Mesenchymal stem cell (in vitro differentiated cells and primary cell): Measurements from ENCODE around the gene COL4A1.

ENCODE experiments used
- DNase-seq: peaks from one replicate; pipeline ENCODE4 v3.0.0-alpha.2; 2013
- H2AFZ ChIP-seq: one replicate; pipeline ENCODE4 v1.6.1; 2013; ENCODE audit warnings: low read depth, mild to moderate bottlenecking, control low read depth, inconsistent platforms, low read length, moderate library complexity
- H2AK5ac ChIP-seq: 2 replicates; pipeline ENCODE4 v1.6.1; 2013; ENCODE audit warnings: low read length, moderate library complexity, mild to moderate bottlenecking, inconsistent platforms; ENCODE audit not compliant: severe bottlenecking
- H2BK120ac ChIP-seq: one replicate; pipeline ENCODE4 v1.6.1; 2013; ENCODE audit warnings: low read depth, mild to moderate bottlenecking, inconsistent platforms, low read length, moderate library complexity
- H2BK12ac ChIP-seq, 2 experiments: one replicate each; pipeline ENCODE4 v1.6.1; 2013; ENCODE audit warnings: inconsistent platforms in 2 of 2, low read length in 2 of 2, mild to moderate bottlenecking in 2 of 2, moderate library complexity in 2 of 2, control low read depth in 1 of 2
- H2BK15ac ChIP-seq: one replicate; pipeline ENCODE4 v1.6.1; 2013; ENCODE audit warnings: mild to moderate bottlenecking, low read depth, inconsistent platforms; ENCODE audit not compliant: poor library complexity, severe bottlenecking
- H2BK5ac ChIP-seq: 2 replicates; pipeline ENCODE4 v1.6.1; 2013; ENCODE audit warnings: low read depth, mild to moderate bottlenecking, low read length, control low read depth, inconsistent platforms; ENCODE audit not compliant: poor library complexity, severe bottlenecking
- H3K14ac ChIP-seq, 2 experiments: one replicate each; pipeline ENCODE4 v1.6.1; 2013; ENCODE audit warnings: inconsistent platforms in 2 of 2, low read length in 2 of 2, control low read depth in 1 of 2, mild to moderate bottlenecking in 1 of 2, moderate library complexity in 1 of 2
- H3K18ac ChIP-seq, 2 experiments: one replicate each; pipeline ENCODE4 v1.6.1; 2013; ENCODE audit warnings: inconsistent platforms in 2 of 2, low read length in 2 of 2, control low read depth in 1 of 2, low read depth in 1 of 2, mild to moderate bottlenecking in 1 of 2
- H3K23ac ChIP-seq, 2 experiments: one replicate each; pipeline ENCODE4 v1.6.1; 2013; ENCODE audit warnings: inconsistent platforms in 2 of 2, low read length in 2 of 2, mild to moderate bottlenecking in 2 of 2, moderate library complexity in 2 of 2, control low read depth in 1 of 2
- H3K27ac ChIP-seq: 2 replicates; pipeline ENCODE4 v1.5.1; 2013; ENCODE audit warnings: mild to moderate bottlenecking, moderate library complexity, low read length, control low read depth, inconsistent platforms; ENCODE audit not compliant: poor library complexity, severe bottlenecking
- H3K27me3 ChIP-seq, 2 experiments: 2 replicates each; pipeline versions ENCODE4 v1.6.1 to v1.7.0; 2013; ENCODE audit warnings: low read length in 2 of 2, mild to moderate bottlenecking in 2 of 2, moderate library complexity in 2 of 2, control low read depth in 1 of 2, inconsistent platforms in 1 of 2; ENCODE audit not compliant: control insufficient read depth in 1 of 2, insufficient read depth in 1 of 2
- H3K36me3 ChIP-seq, 2 experiments: 2 replicates each; pipeline versions ENCODE4 v1.6.1 to v1.7.0; 2013; ENCODE audit warnings: low read length in 2 of 2, control low read depth in 1 of 2, inconsistent platforms in 1 of 2, low read depth in 1 of 2, mild to moderate bottlenecking in 1 of 2; ENCODE audit not compliant: insufficient read depth in 2 of 2, control insufficient read depth in 1 of 2
- H3K4ac ChIP-seq, 2 experiments: one replicate each; pipeline ENCODE4 v1.6.1; 2013; ENCODE audit warnings: inconsistent platforms in 2 of 2, low read length in 2 of 2, mild to moderate bottlenecking in 2 of 2, moderate library complexity in 2 of 2, control low read depth in 1 of 2, low read depth in 1 of 2
- H3K4me1 ChIP-seq: 2 replicates; pipeline ENCODE4 v1.6.1; 2013; ENCODE audit warnings: low read depth, low read length, control low read depth; ENCODE audit not compliant: control insufficient read depth, insufficient read depth
- H3K4me2 ChIP-seq: 2 replicates; pipeline ENCODE4 v1.6.1; 2013; ENCODE audit warnings: low read length, mild to moderate bottlenecking, inconsistent platforms; ENCODE audit not compliant: poor library complexity, severe bottlenecking
- H3K4me3 ChIP-seq, 2 experiments: 2 replicates each; pipeline versions ENCODE4 v1.5.1 to v1.7.0; 2013; ENCODE audit warnings: low read length in 2 of 2, mild to moderate bottlenecking in 2 of 2, control low read depth in 1 of 2, low read depth in 1 of 2; ENCODE audit not compliant: insufficient read depth in 1 of 2
- H3K79me1 ChIP-seq: replicated peaks from 2 replicates; pipeline ENCODE4 v1.6.1; 2013; ENCODE audit warnings: mild to moderate bottlenecking, control low read depth, low read length, inconsistent platforms; ENCODE audit not compliant: poor library complexity, severe bottlenecking
- H3K9ac ChIP-seq: 2 replicates; pipeline ENCODE4 v1.7.0; 2013; ENCODE audit warnings: mild to moderate bottlenecking, low read length, moderate library complexity
- H3K9me3 ChIP-seq: 2 replicates; pipeline ENCODE4 v1.7.0; 2013; ENCODE audit warnings: mild to moderate bottlenecking, low read length; ENCODE audit not compliant: control insufficient read depth
- H4K8ac ChIP-seq: one replicate; pipeline ENCODE4 v1.6.1; 2013; ENCODE audit warnings: inconsistent platforms, mild to moderate bottlenecking, low read length, moderate library complexity
- H4K91ac ChIP-seq: one replicate; pipeline ENCODE4 v1.6.1; 2013; ENCODE audit warnings: mild to moderate bottlenecking, low read length, inconsistent platforms
- WGBS: methylation state at CpG from one replicate; pipeline ENCODE4 v1.1.7; 2013; ENCODE audit warnings: mixed read lengths; 5-methylcytosine and 5-hydroxymethylcytosine counted together

The COL4A1 gene

GRCh38 chr13:110185696-110186095 is 121.3 kb downstream of the COL4A1 start:
- DNase-seq, result peak; percentile 42
- H3K4me2 ChIP-seq, result no peak overlapping the region

GRCh38 chr13:110183910-110184309 is 123.0 kb downstream of the COL4A1 start:
- H3K27me3 ChIP-seq, result no peaks in the 10 kb centered on the region
- peaks cover 11% of the 10 kb centered on the region for H3K79me1 ChIP-seq
- no peak overlapping the region for H3K4me3 ChIP-seq
- H3K27ac ChIP-seq, result no peak overlapping the region
- H3K4me1 ChIP-seq, result peaks cover 14% of the 10 kb centered on the region
- no peak overlapping the region for H2BK5ac ChIP-seq
- no peak overlapping the region for H3K4me2 ChIP-seq
- no peak for DNase-seq
- H2BK12ac ChIP-seq, result no peak overlapping the region
- no peak overlapping the region for H2AK5ac ChIP-seq
- no peak overlapping the region for H3K9ac ChIP-seq
- no peak overlapping the region for H3K23ac ChIP-seq
- no peak overlapping the region for H2BK15ac ChIP-seq
- H3K18ac ChIP-seq, result no peak overlapping the region
- no peak overlapping the region for H2BK120ac ChIP-seq
- H2AFZ ChIP-seq, result no peak overlapping the region
- H3K14ac ChIP-seq, result no peak overlapping the region
- H4K8ac ChIP-seq, result no peak overlapping the region
- H3K4ac ChIP-seq, result no peak overlapping the region
- 78% methylated on average over 6 of the region's 7 CpGs for WGBS
- no peaks in the 10 kb centered on the region for H3K9me3 ChIP-seq
- H4K91ac ChIP-seq, result no peak overlapping the region
- peaks cover 79 to 86% of the 10 kb centered on the region in 2 experiments for H3K36me3 ChIP-seq

More at GRCh38 chr13:110185696-110186095, 121.3 kb downstream of the COL4A1 start:
- H3K4me1 ChIP-seq, result peaks cover 14% of the 10 kb centered on the region
- no peak overlapping the region for H3K9ac ChIP-seq
- no peak overlapping the region for H2BK120ac ChIP-seq
- H3K27ac ChIP-seq, result peak overlapping the region; percentile 86
- no peak overlapping the region for H2BK15ac ChIP-seq
- no peak overlapping the region for H2BK12ac ChIP-seq
- H4K8ac ChIP-seq, result no peak overlapping the region
- H4K91ac ChIP-seq, result no peak overlapping the region
- H2AK5ac ChIP-seq, result peak overlapping the region; percentile 86
- H2BK5ac ChIP-seq, result no peak overlapping the region
- H3K18ac ChIP-seq, result no peak overlapping the region
- no peak overlapping the region for H3K14ac ChIP-seq
- H3K79me1 ChIP-seq, result peaks cover 9% of the 10 kb centered on the region
- peaks cover 68 to 81% of the 10 kb centered on the region in 2 experiments for H3K36me3 ChIP-seq
- H3K9me3 ChIP-seq, result no peaks in the 10 kb centered on the region
- no peak overlapping the region for H2AFZ ChIP-seq
- H3K4me3 ChIP-seq, result no peak overlapping the region
- H3K4ac ChIP-seq, result no peak overlapping the region
- H3K23ac ChIP-seq, result no peak overlapping the region
- 90% methylated on average over 16 of the region's 16 CpGs for WGBS
- no peaks in the 10 kb centered on the region for H3K27me3 ChIP-seq

GRCh38 chr13:110182461-110182860 is 124.5 kb downstream of the COL4A1 start:
- H3K4me2 ChIP-seq, result no peak overlapping the region
- peaks cover 11% of the 10 kb centered on the region for H3K4me1 ChIP-seq
- no peak overlapping the region for H2AK5ac ChIP-seq
- H2AFZ ChIP-seq, result no peak overlapping the region
- H2BK120ac ChIP-seq, result no peak overlapping the region
- H3K4me3 ChIP-seq, result no peak overlapping the region
- peak overlapping the region; percentile 51 for H4K8ac ChIP-seq
- H2BK5ac ChIP-seq, result no peak overlapping the region
- peaks cover 81 to 92% of the 10 kb centered on the region in 2 experiments for H3K36me3 ChIP-seq
- no peak for DNase-seq
- H3K4ac ChIP-seq, result no peak overlapping the region
- no peak overlapping the region for H3K27ac ChIP-seq
- H3K18ac ChIP-seq, result no peak overlapping the region
- no peaks in the 10 kb centered on the region for H3K27me3 ChIP-seq
- no peak overlapping the region for H4K91ac ChIP-seq
- peaks cover 9% of the 10 kb centered on the region for H3K79me1 ChIP-seq
- WGBS, result 83% methylated on average over 9 of the region's 9 CpGs
- H3K14ac ChIP-seq, result no peak overlapping the region
- no peak overlapping the region for H3K23ac ChIP-seq
- H3K9me3 ChIP-seq, result no peaks in the 10 kb centered on the region
- no peak overlapping the region for H2BK15ac ChIP-seq
- H3K9ac ChIP-seq, result no peak overlapping the region
- H2BK12ac ChIP-seq, result no peak overlapping the region

GRCh38 chr13:110182003-110182402 is 125.0 kb downstream of the COL4A1 start:
- H4K91ac ChIP-seq, result no peak overlapping the region
- no peaks in the 10 kb centered on the region for H3K27me3 ChIP-seq
- no peak overlapping the region for H2BK15ac ChIP-seq
- no peak overlapping the region for H3K23ac ChIP-seq
- H2AK5ac ChIP-seq, result no peak overlapping the region
- no peak overlapping the region for H2AFZ ChIP-seq
- H3K36me3 ChIP-seq, result peaks cover 80 to 93% of the 10 kb centered on the region in 2 experiments
- no peak overlapping the region for H3K18ac ChIP-seq
- no peak overlapping the region for H3K4me2 ChIP-seq
- no peak overlapping the region for H3K14ac ChIP-seq
- peak overlapping the region in 1 of 2 experiments; percentile 25 for H2BK12ac ChIP-seq
- no peak overlapping the region for H3K27ac ChIP-seq
- 98% methylated on average over 9 of the region's 11 CpGs for WGBS
- no peak overlapping the region for H3K9ac ChIP-seq
- peak overlapping the region; percentile 35 for H4K8ac ChIP-seq
- peaks cover 9% of the 10 kb centered on the region for H3K79me1 ChIP-seq
- no peak overlapping the region for H2BK120ac ChIP-seq
- DNase-seq, result no peak
- H3K4ac ChIP-seq, result no peak overlapping the region
- no peak overlapping the region for H3K4me3 ChIP-seq
- peaks cover 9% of the 10 kb centered on the region for H3K4me1 ChIP-seq
- no peaks in the 10 kb centered on the region for H3K9me3 ChIP-seq
- H2BK5ac ChIP-seq, result no peak overlapping the region
